H9 (cell line): ENCODE measurements around the gene NEDD9. TPM values are rescaled to one million over a fixed set of nuclear protein-coding genes. Genes with fewer than 3 reads are reported as not detected.

Experiments
- DNase-seq: peaks from one replicate; pipeline ENCODE4 v3.0.0-alpha.2; 2017
- H2AFZ ChIP-seq: one replicate; pipeline ENCODE4 v1.6.1; 2013; ENCODE audit warnings: mild to moderate bottlenecking, low read length, control low read depth, moderate library complexity
- H2AK5ac ChIP-seq: 2 replicates; pipeline ENCODE4 v1.6.1; 2013; ENCODE audit warnings: low read length, control low read depth, mixed read lengths; ENCODE audit not compliant: insufficient read length
- H2BK120ac ChIP-seq: one replicate; pipeline ENCODE4 v1.6.1; 2013; ENCODE audit warnings: low read depth, mild to moderate bottlenecking, low read length, control low read depth, inconsistent platforms; ENCODE audit not compliant: poor library complexity, severe bottlenecking
- H2BK12ac ChIP-seq: 2 replicates; pipeline ENCODE4 v1.6.1; 2013; ENCODE audit warnings: low read length, control low read depth, mixed read lengths, low read depth; ENCODE audit not compliant: insufficient read length
- H2BK15ac ChIP-seq: 2 replicates; pipeline ENCODE4 v1.6.1; 2013; ENCODE audit warnings: low read depth, low read length, control low read depth
- H2BK20ac ChIP-seq: one replicate; pipeline ENCODE4 v1.6.1; 2013; ENCODE audit warnings: low read depth, mild to moderate bottlenecking, low read length, control low read depth, inconsistent platforms; ENCODE audit not compliant: poor library complexity, severe bottlenecking
- H2BK5ac ChIP-seq: 2 replicates; pipeline ENCODE4 v1.6.1; 2013; ENCODE audit warnings: low read length, control low read depth, mixed read lengths; ENCODE audit not compliant: insufficient read length
- H3K14ac ChIP-seq: 2 replicates; pipeline ENCODE4 v1.6.1; 2013; ENCODE audit warnings: low read length, control low read depth; ENCODE audit not compliant: insufficient read depth
- H3K18ac ChIP-seq: 2 replicates; pipeline ENCODE4 v1.6.1; 2013; ENCODE audit warnings: low read depth, mild to moderate bottlenecking, mixed read lengths, low read length, control low read depth; ENCODE audit not compliant: insufficient read length
- H3K23ac ChIP-seq: 2 replicates; pipeline ENCODE4 v1.6.1; 2013; ENCODE audit warnings: low read length, control low read depth, mixed read lengths, low read depth; ENCODE audit not compliant: insufficient read length
- H3K23me2 ChIP-seq: 2 replicates; pipeline ENCODE4 v1.6.1; 2013; ENCODE audit warnings: low read depth, mild to moderate bottlenecking, mixed read lengths, low read length, control low read depth; ENCODE audit not compliant: insufficient read length, poor library complexity, severe bottlenecking
- H3K27ac ChIP-seq: 2 replicates; pipeline ENCODE4 v1.5.1; 2013; ENCODE audit warnings: low read length, control low read depth, mixed read lengths, low read depth; ENCODE audit not compliant: insufficient read length
- H3K27me3 ChIP-seq: 2 replicates; pipeline ENCODE4 v1.6.1; 2013; ENCODE audit warnings: low read length, control low read depth, inconsistent platforms; ENCODE audit not compliant: insufficient read depth
- H3K4ac ChIP-seq: 2 replicates; pipeline ENCODE4 v1.6.1; 2013; ENCODE audit warnings: low read depth, mild to moderate bottlenecking, control low read depth, inconsistent platforms, low read length, moderate library complexity
- H3K4me1 ChIP-seq: 2 replicates; pipeline ENCODE4 v1.6.1; 2013; ENCODE audit warnings: low read length, control low read depth, inconsistent platforms; ENCODE audit not compliant: insufficient read depth
- H3K4me2 ChIP-seq: 2 replicates; pipeline ENCODE4 v1.6.1; 2013; ENCODE audit warnings: low read length, control low read depth, mixed read lengths; ENCODE audit not compliant: insufficient read length, insufficient read depth
- H3K56ac ChIP-seq: 2 replicates; pipeline ENCODE4 v1.6.1; 2013; ENCODE audit warnings: low read depth, mild to moderate bottlenecking, mixed read lengths, low read length, control low read depth; ENCODE audit not compliant: insufficient read length
- H3K79me1 ChIP-seq: 2 replicates; pipeline ENCODE4 v1.6.1; 2013; ENCODE audit warnings: low read depth, mild to moderate bottlenecking, moderate library complexity, low read length, control low read depth, inconsistent platforms; ENCODE audit not compliant: insufficient read depth, poor library complexity, severe bottlenecking
- H3K79me2 ChIP-seq: 2 replicates; pipeline ENCODE4 v1.6.1; 2013; ENCODE audit warnings: low read length, control low read depth, inconsistent platforms; ENCODE audit not compliant: insufficient read depth
- H3K9ac ChIP-seq: 2 replicates; pipeline ENCODE4 v1.6.1; 2013; ENCODE audit warnings: low read length, control low read depth, mixed read lengths; ENCODE audit not compliant: insufficient read length; ENCODE audit errors: extremely low read depth
- H3K9me3 ChIP-seq: one replicate; pipeline ENCODE4 v1.6.1; 2013; ENCODE audit warnings: low read depth, low read length, inconsistent platforms; ENCODE audit not compliant: control insufficient read depth
- H3T11ph ChIP-seq: one replicate; pipeline ENCODE4 v1.6.1; 2013; ENCODE audit warnings: mild to moderate bottlenecking, low read length, control low read depth, inconsistent platforms
- H4K20me1 ChIP-seq: one replicate; pipeline ENCODE4 v1.6.1; 2013; ENCODE audit not compliant: control insufficient read depth, insufficient read length, insufficient read depth
- H4K5ac ChIP-seq: 2 replicates; pipeline ENCODE4 v1.6.1; 2013; ENCODE audit warnings: low read depth, mild to moderate bottlenecking, mixed read lengths, low read length, control low read depth; ENCODE audit not compliant: insufficient read length
- H4K8ac ChIP-seq: replicated peaks from 2 replicates; pipeline ENCODE4 v1.6.1; 2013; ENCODE audit warnings: low read length, control low read depth, mixed read lengths, low read depth; ENCODE audit not compliant: insufficient read length
- H4K91ac ChIP-seq: 2 replicates; pipeline ENCODE4 v1.6.1; 2013; ENCODE audit warnings: low read depth, mild to moderate bottlenecking, moderate library complexity, mixed read lengths, low read length, control low read depth; ENCODE audit not compliant: insufficient read length
- H3K27ac Mint-ChIP-seq, 3 experiments: 2 replicates in 2 of 3; 3 replicates in 1 of 3; pipeline ENCODE4 v1.8.0; 2020 to 2021; ENCODE audit warnings: mixed read lengths in 3 of 3, mild to moderate bottlenecking in 1 of 3, moderate library complexity in 1 of 3
- H3K27me3 Mint-ChIP-seq: 2 replicates; pipeline ENCODE4 v1.8.0; 2021; ENCODE audit warnings: low read depth, mild to moderate bottlenecking, moderate library complexity, mixed read lengths
- H3K36me3 Mint-ChIP-seq, 3 experiments: 2 replicates in 2 of 3; 3 replicates in 1 of 3; pipeline ENCODE4 v1.8.0; 2020 to 2021; ENCODE audit warnings: low read depth in 3 of 3, mixed read lengths in 3 of 3; ENCODE audit not compliant: insufficient read depth in 1 of 3
- H3K4me1 Mint-ChIP-seq, 2 experiments: 2 replicates each; pipeline ENCODE4 v1.8.0; 2020; ENCODE audit warnings: mixed read lengths in 2 of 2
- H3K4me3 Mint-ChIP-seq, 2 experiments: 2 replicates in 1 of 2; 3 replicates in 1 of 2; pipeline ENCODE4 v1.8.0; 2020 to 2021; ENCODE audit warnings: mild to moderate bottlenecking in 2 of 2, mixed read lengths in 2 of 2, moderate library complexity in 1 of 2
- H3K9me3 Mint-ChIP-seq, 2 experiments: 2 replicates in 1 of 2; 3 replicates in 1 of 2; pipeline ENCODE4 v1.8.0; 2020; ENCODE audit warnings: mild to moderate bottlenecking in 2 of 2, mixed read lengths in 2 of 2, moderate library complexity in 1 of 2
- WGBS: extraction: QIAGEN DNeasy Blood & Tissue Kit; methylation state at CpG from one replicate; pipeline ENCODE4 v1.1.7; 2013; ENCODE audit warnings: missing lambda C conversion rate, low lambda C conversion rate, mixed read lengths; ENCODE audit not compliant: insufficient read length; ENCODE audit errors: extremely low coverage; 5-methylcytosine and 5-hydroxymethylcytosine counted together
- total RNA-seq: library from RNA; stranded (reverse); gene quantifications from 2 replicates; pipeline ENCODE4 v1.2.1, GENCODE V29; 2021
- TF ChIP-seq, protein P1 (sequence below): fragments of 200-600 bp; sonication (generic); conservative IDR thresholded peaks from 3 replicates; pipeline ENCODE4 v1.8.0; 2021; ENCODE audit warnings: antibody characterized with exemption, mild to moderate bottlenecking

The NEDD9 gene
- total RNA-seq, 1 experiment from 2014 or later, result 5.5 TPM

DNA sequence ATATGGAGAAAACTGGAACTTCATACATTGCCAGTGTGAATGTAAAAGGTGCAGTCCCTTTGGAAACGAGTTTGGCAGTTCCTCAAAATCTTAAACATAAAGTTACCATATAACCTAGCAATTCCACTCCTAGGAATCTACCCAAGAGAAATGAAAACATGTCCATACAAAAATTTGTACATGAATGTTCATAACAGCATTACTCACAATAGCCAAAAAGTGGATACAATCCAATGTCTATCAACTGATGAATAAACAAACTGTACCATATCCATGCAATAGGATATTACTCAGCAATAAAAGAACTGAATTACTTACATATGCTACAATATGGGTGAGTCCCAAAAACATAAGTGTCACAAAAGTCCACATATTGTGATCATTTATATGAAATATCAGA is 72.3 kb downstream of the NEDD9 start:
- Mint-ChIP-seq H3K4me3 (no peak overlapping the region), H3K27ac (no peak overlapping the region), H3K27me3 (no peaks in the 10 kb centered on the region), H3K36me3 (no peaks in the 10 kb centered on the region), H3K4me1 (peaks cover 16 to 17% of the 10 kb centered on the region in 2 experiments), H3K9me3 (no peaks in the 10 kb centered on the region)
- DNase-seq, result no peak
- Histone ChIP-seq H3T11ph (no peak overlapping the region), H2BK12ac (no peak overlapping the region), H3K9me3 (no peaks in the 10 kb centered on the region), H3K4ac (no peak overlapping the region), H2BK120ac (no peak overlapping the region), H2BK20ac (no peak overlapping the region), H2BK15ac (no peak overlapping the region), H2AFZ (no peak overlapping the region), H3K56ac (no peak overlapping the region), H3K23ac (no peak overlapping the region), H3K9ac (no peak overlapping the region), H3K27me3 (no peaks in the 10 kb centered on the region), H3K79me1 (no peaks in the 10 kb centered on the region), H4K8ac (no peak overlapping the region), H4K20me1 (no peaks in the 10 kb centered on the region), H2BK5ac (no peak overlapping the region), H3K27ac (no peak overlapping the region), H4K5ac (no peak overlapping the region), H3K79me2 (no peaks in the 10 kb centered on the region), H3K23me2 (no peaks in the 10 kb centered on the region), H3K4me2 (no peak overlapping the region), H4K91ac (no peak overlapping the region), H3K18ac (no peak overlapping the region), H2AK5ac (no peak overlapping the region), H3K4me1 (peaks cover 4% of the 10 kb centered on the region; the same call in 1 of the 2 replicates), H3K14ac (no peak overlapping the region)
- TF ChIP-seq, protein P1, sequence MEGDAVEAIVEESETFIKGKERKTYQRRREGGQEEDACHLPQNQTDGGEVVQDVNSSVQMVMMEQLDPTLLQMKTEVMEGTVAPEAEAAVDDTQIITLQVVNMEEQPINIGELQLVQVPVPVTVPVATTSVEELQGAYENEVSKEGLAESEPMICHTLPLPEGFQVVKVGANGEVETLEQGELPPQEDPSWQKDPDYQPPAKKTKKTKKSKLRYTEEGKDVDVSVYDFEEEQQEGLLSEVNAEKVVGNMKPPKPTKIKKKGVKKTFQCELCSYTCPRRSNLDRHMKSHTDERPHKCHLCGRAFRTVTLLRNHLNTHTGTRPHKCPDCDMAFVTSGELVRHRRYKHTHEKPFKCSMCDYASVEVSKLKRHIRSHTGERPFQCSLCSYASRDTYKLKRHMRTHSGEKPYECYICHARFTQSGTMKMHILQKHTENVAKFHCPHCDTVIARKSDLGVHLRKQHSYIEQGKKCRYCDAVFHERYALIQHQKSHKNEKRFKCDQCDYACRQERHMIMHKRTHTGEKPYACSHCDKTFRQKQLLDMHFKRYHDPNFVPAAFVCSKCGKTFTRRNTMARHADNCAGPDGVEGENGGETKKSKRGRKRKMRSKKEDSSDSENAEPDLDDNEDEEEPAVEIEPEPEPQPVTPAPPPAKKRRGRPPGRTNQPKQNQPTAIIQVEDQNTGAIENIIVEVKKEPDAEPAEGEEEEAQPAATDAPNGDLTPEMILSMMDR, result no peak
- no CpG with 5 or more reads among the region's 1 CpG for WGBS
